B cell (primary cell): ENCODE data around the gene WDFY4. TPM values are rescaled to one million over a fixed set of nuclear protein-coding genes. Genes with fewer than 3 reads are reported as not detected.

Experiments
- ATAC-seq: fragments of 200-7000 bp; cut with Tn5 transposase; one replicate; pipeline ENCODE4 v1.10.0; 2021; ENCODE audit warnings: low read depth, mild to moderate bottlenecking, moderate number of reproducible peaks, moderate library complexity
- CTCF ChIA-PET: fragments of 350-600 bp; sonication (Branson Sonifier 250); formaldehyde crosslinking; loops from one replicate; lab custom pipeline; 2021; ENCODE audit warnings: antibody characterized with exemption, inconsistent platforms; lab: Charles Lee
- POLR2A ChIA-PET: fragments of 350-600 bp; sonication (Branson Sonifier 250); formaldehyde crosslinking; loops from one replicate; lab custom pipeline; 2021; ENCODE audit warnings: antibody characterized with exemption; lab: Charles Lee
- DNase-seq: peaks from one replicate; pipeline ENCODE4 v3.0.0; 2013
- H2AFZ ChIP-seq: 2 replicates; pipeline ENCODE4 v1.6.1; 2012; ENCODE audit warnings: mild to moderate bottlenecking, low read depth, low read length; ENCODE audit not compliant: insufficient read depth, poor library complexity, severe bottlenecking
- H3K27ac ChIP-seq, 2 donors: 1 replicate in 1 of 2; 2 replicates in 1 of 2; pipeline ENCODE4 v1.5.1; 2012 to 2013; ENCODE audit warnings: low read length in 2 of 2, mild to moderate bottlenecking in 2 of 2, moderate library complexity in 1 of 2
- H3K27me3 ChIP-seq, 4 experiments: fragments of 200-600 bp in 1 of 4; sonication (generic) in 1 of 4; replicated peaks in 1 of 4; 1 replicate in 2 of 4; 2 replicates in 2 of 4; pipeline versions ENCODE4 v1.6.1 to v1.7.0; 2013 to 2016; ENCODE audit warnings: low read length in 3 of 4, mild to moderate bottlenecking in 2 of 4, mixed read lengths in 1 of 4, moderate library complexity in 1 of 4; ENCODE audit not compliant: insufficient read depth in 4 of 4, control insufficient read depth in 3 of 4; ENCODE audit errors: control extremely low read depth in 1 of 4
- H3K36me3 ChIP-seq, 2 experiments: replicated peaks in 1 of 2; 1 replicate in 1 of 2; 2 replicates in 1 of 2; pipeline versions ENCODE4 v1.6.1 to v1.7.1; 2013; ENCODE audit warnings: low read length in 1 of 2; ENCODE audit not compliant: insufficient read depth in 2 of 2, control insufficient read depth in 1 of 2; ENCODE audit errors: control extremely low read depth in 1 of 2, extremely low read depth in 1 of 2
- H3K4me1 ChIP-seq, 2 donors: fragments of 200-600 bp in 1 of 2; sonication (generic) in 1 of 2; 1 replicate in 1 of 2; 2 replicates in 1 of 2; pipeline versions ENCODE4 v1.5.1 to v1.6.1; 2013 to 2017; ENCODE audit warnings: low read length in 2 of 2; ENCODE audit not compliant: control insufficient read depth in 2 of 2, insufficient read depth in 2 of 2
- H3K4me2 ChIP-seq: replicated peaks from 2 replicates; pipeline ENCODE3; 2012; ENCODE audit warnings: mild to moderate bottlenecking, low read depth, low read length; ENCODE audit not compliant: poor library complexity, severe bottlenecking
- H3K4me3 ChIP-seq, 5 experiments: fragments of 200-600 bp in 1 of 5; sonication (generic) in 1 of 5; 1 replicate in 3 of 5; 2 replicates in 2 of 5; pipeline versions ENCODE4 v1.5.1 to v1.7.0; 2011 to 2016; ENCODE audit warnings: low read length in 4 of 5, mild to moderate bottlenecking in 4 of 5, low read depth in 2 of 5, control low read depth in 1 of 5, moderate library complexity in 1 of 5; ENCODE audit not compliant: insufficient read depth in 1 of 5; ENCODE audit errors: control extremely low read depth in 1 of 5, extremely low read depth in 1 of 5
- H3K79me2 ChIP-seq: fragments of 200-600 bp; sonication (generic); one replicate; pipeline ENCODE4 v1.6.0; 2016; ENCODE audit warnings: low read length; ENCODE audit not compliant: control insufficient read depth, insufficient read depth
- H3K9ac ChIP-seq: fragments of 200-600 bp; sonication (generic); 2 replicates; pipeline ENCODE4 v1.6.1; 2017; ENCODE audit warnings: mild to moderate bottlenecking, low read length, moderate library complexity
- H3K9me3 ChIP-seq, 3 donors: one replicate each; pipeline versions ENCODE4 v1.6.1 to v1.7.1; 2013; ENCODE audit warnings: low read length in 2 of 3; ENCODE audit not compliant: control insufficient read depth in 2 of 3, insufficient read depth in 1 of 3; ENCODE audit errors: control extremely low read depth in 1 of 3
- H4K20me1 ChIP-seq: 2 replicates; pipeline ENCODE4 v1.6.0; 2012; ENCODE audit warnings: mild to moderate bottlenecking, low read length; ENCODE audit not compliant: insufficient read depth, control insufficient read depth, poor library complexity, severe bottlenecking
- H3K27ac Mint-ChIP-seq: one replicate; pipeline ENCODE4 v1.8.0; 2021; ENCODE audit warnings: mixed read lengths
- H3K27me3 Mint-ChIP-seq: one replicate; pipeline ENCODE4 v1.8.0; 2021; ENCODE audit warnings: mixed read lengths
- H3K4me1 Mint-ChIP-seq: one replicate; pipeline ENCODE4 v1.8.0; 2021; ENCODE audit warnings: mixed read lengths
- H3K4me3 Mint-ChIP-seq: one replicate; pipeline ENCODE4 v1.8.0; 2021; ENCODE audit warnings: mixed read lengths
- H3K9me3 Mint-ChIP-seq: one replicate; pipeline ENCODE4 v1.8.0; 2022; ENCODE audit warnings: mixed read lengths; ENCODE audit not compliant: insufficient read depth
- EZH2 ChIP-seq: IDR thresholded peaks from 2 replicates; pipeline ENCODE4 v1.6.1; 2012; ENCODE audit warnings: borderline replicate concordance, low read depth, mild to moderate bottlenecking, moderate library complexity, low read length; ENCODE audit not compliant: insufficient read depth, poor library complexity, severe bottlenecking
- WGBS: methylation state at CpG from one replicate; pipeline ENCODE4 v1.1.5; 2013; ENCODE audit warnings: missing lambda C conversion rate; ENCODE audit not compliant: insufficient coverage; 5-methylcytosine and 5-hydroxymethylcytosine counted together
- intact Hi-C: fragments of 100-400 bp; cut with micrococcal nuclease; formaldehyde crosslinking; loops from one replicate; pipeline ENCODE4 v1.10.0; 2022
- polyA plus RNA-seq: library from polyadenylated mRNA; depleted of rRNA; stranded (reverse); fragments of >200 nt; gene quantifications from 2 replicates; pipeline ENCODE4 v1.2.3, GENCODE V29; 2012
- total RNA-seq, 2 donors: library from RNA; stranded (reverse); fragments of 120-200 nt in 1 of 2; gene quantifications; 1 replicate in 1 of 2; 2 replicates in 1 of 2; pipeline versions ENCODE4 v1.2.3 to v1.2.4, GENCODE V29; 2013 to 2022
- TF ChIP-seq, protein P1 (sequence below): fragments of 200-600 bp; IDR thresholded peaks from one replicate; pipeline ENCODE4 v1.8.0; 2022; ENCODE audit warnings: antibody characterized with exemption, mild to moderate bottlenecking

The WDFY4 gene
- total and polyA plus RNA-seq, 2 donors (not counting 1 experiment from before 2014, with no cell fraction given): 262 to 560 TPM

- Histone ChIP-seq H3K36me3 (peaks cover 1 to 69% of the 10 kb centered on the region in 2 experiments), H2AFZ (no peak overlapping the region), H3K9ac (peak overlapping the region; percentile 2), H3K4me1 (peaks cover 56 to 63% of the 10 kb centered on the region in 2 donors), H3K27ac (peak overlapping the region; percentile 45 to 95), H3K27me3 (no peaks in the 10 kb centered on the region), H3K9me3 (peaks cover 0 to 4% (median 0%) of the 10 kb centered on the region in 3 donors), H3K4me2 (peak overlapping the region; percentile 55), H3K4me3 (no peak overlapping the region), H3K79me2 (peaks cover 42% of the 10 kb centered on the region), H4K20me1 (peaks cover 56% of the 10 kb centered on the region)
- H3K9me3 Mint-ChIP-seq: no peaks in the 10 kb centered on the region
- H3K4me3 Mint-ChIP-seq: peak overlapping the region; percentile 81
- WGBS: 46% methylated on average over 2 of the region's 2 CpGs
- peak; percentile 79 for ATAC-seq
- intact Hi-C loops: loop anchor here (2.0 to 5.0 kb wide), 3 partner anchors 50 to 144 kb away; partner anchors contain the start of gene WDFY4
- ChIA-PET CTCF (interaction anchor here (0.8 to 5.8 kb wide), 9 partner anchors 38 to 252 kb away, joined by 3 to 100 read pairs (median 4); partner anchors contain the start of gene WDFY4), POLR2A (interaction anchor here (1.0 to 1.5 kb wide), 2 partner anchors 118 to 134 kb away, joined by 3 to 5 read pairs; partner anchors contain the start of gene WDFY4)
- peak; percentile 80 for DNase-seq
- peak overlapping the region; percentile 97 for H3K27ac Mint-ChIP-seq
- TF ChIP-seq, protein P1, sequence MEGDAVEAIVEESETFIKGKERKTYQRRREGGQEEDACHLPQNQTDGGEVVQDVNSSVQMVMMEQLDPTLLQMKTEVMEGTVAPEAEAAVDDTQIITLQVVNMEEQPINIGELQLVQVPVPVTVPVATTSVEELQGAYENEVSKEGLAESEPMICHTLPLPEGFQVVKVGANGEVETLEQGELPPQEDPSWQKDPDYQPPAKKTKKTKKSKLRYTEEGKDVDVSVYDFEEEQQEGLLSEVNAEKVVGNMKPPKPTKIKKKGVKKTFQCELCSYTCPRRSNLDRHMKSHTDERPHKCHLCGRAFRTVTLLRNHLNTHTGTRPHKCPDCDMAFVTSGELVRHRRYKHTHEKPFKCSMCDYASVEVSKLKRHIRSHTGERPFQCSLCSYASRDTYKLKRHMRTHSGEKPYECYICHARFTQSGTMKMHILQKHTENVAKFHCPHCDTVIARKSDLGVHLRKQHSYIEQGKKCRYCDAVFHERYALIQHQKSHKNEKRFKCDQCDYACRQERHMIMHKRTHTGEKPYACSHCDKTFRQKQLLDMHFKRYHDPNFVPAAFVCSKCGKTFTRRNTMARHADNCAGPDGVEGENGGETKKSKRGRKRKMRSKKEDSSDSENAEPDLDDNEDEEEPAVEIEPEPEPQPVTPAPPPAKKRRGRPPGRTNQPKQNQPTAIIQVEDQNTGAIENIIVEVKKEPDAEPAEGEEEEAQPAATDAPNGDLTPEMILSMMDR: no peak
- no peak for TF ChIP-seq EZH2
- peaks cover 80% of the 10 kb centered on the region for H3K4me1 Mint-ChIP-seq
- H3K27me3 Mint-ChIP-seq: no peaks in the 10 kb centered on the region
Observed at GRCh38 chr10:48802611-48803071, 118.0 kb downstream of the WDFY4 start.
